Hematopoietic multipotent progenitor cell treated with erythropoietin and hydrocortisone succinate and interleukin-3 and kit ligand, for 17 days (in vitro differentiated cells): ENCODE data around the gene DHRSX.
"Not testable (repeated sequence)": the region's sequence is repeated elsewhere in the genome, so short reads cannot be mapped to it uniquely, and the experiment has no call there.

Experiments
- DNase-seq: peaks from one replicate; pipeline ENCODE4 v3.0.0-alpha.2; 2015; ENCODE audit warnings: low spot score

The DHRSX gene

GRCh38 chrX:2391869-2392606, 108.7 kb downstream of the DHRSX start:
- no peak for DNase-seq

GRCh38 chrX:2390754-2391153, 110.0 kb downstream of the DHRSX start:
- no peak for DNase-seq

- not testable (repeated sequence) for DNase-seq
These were observed 111.0 kb downstream of the DHRSX start for GRCh38 chrX:2389731-2390130.

- no peak for DNase-seq
These were observed 111.5 kb downstream of the DHRSX start for GRCh38 chrX:2389324-2389723.

- DNase-seq: no peak
These were observed 112.1 kb downstream of the DHRSX start for GRCh38 chrX:2388669-2389068.

GRCh38 chrX:2387614-2388239, 113.0 kb downstream of the DHRSX start:
- DNase-seq: no peak

GRCh38 chrX:2385224-2385623, 115.6 kb downstream of the DHRSX start:
- DNase-seq: no peak

GRCh38 chrX:2384486-2384885, 116.3 kb downstream of the DHRSX start:
- no peak for DNase-seq

GRCh38 chrX:2383735-2384134, 117.0 kb downstream of the DHRSX start:
- DNase-seq: no peak

- DNase-seq: no peak
These were observed 117.6 kb downstream of the DHRSX start for GRCh38 chrX:2383144-2383543.

GRCh38 chrX:2382433-2383048, 118.2 kb downstream of the DHRSX start:
- not testable (repeated sequence) for DNase-seq

- DNase-seq: no peak
These were observed 124.6 kb downstream of the DHRSX start for GRCh38 chrX:2376166-2376565.

- no peak for DNase-seq
These were observed 126.7 kb downstream of the DHRSX start for GRCh38 chrX:2374086-2374485.

GRCh38 chrX:2373615-2374014, 127.2 kb downstream of the DHRSX start:
- no peak for DNase-seq

GRCh38 chrX:2371026-2371711, 129.6 kb downstream of the DHRSX start:
- no peak for DNase-seq

GRCh38 chrX:2370456-2370855, 130.3 kb downstream of the DHRSX start:
- DNase-seq: no peak

- no peak for DNase-seq
These were observed 131.6 kb downstream of the DHRSX start for GRCh38 chrX:2369206-2369605.

GRCh38 chrX:2360731-2361130, 140.0 kb downstream of the DHRSX start:
- DNase-seq: no peak

GRCh38 chrX:2359522-2359921, 141.3 kb downstream of the DHRSX start:
- DNase-seq: not testable (repeated sequence)

- no peak for DNase-seq
These were observed 148.5 kb downstream of the DHRSX start for GRCh38 chrX:2351999-2352995.

- no peak for DNase-seq
These were observed 149.5 kb downstream of the DHRSX start for GRCh38 chrX:2351321-2351720.
